ENCODE results near the gene NDST4. TPM values are rescaled to one million over a fixed set of nuclear protein-coding genes. Genes with fewer than 3 reads are reported as not detected.
A peak's percentile ranks its signal among the peaks of the same experiment; 100 is the strongest.

NDST4 gene
- total RNA-seq, 1 donor from 2014 or later: 5.6 TPM

DNA sequence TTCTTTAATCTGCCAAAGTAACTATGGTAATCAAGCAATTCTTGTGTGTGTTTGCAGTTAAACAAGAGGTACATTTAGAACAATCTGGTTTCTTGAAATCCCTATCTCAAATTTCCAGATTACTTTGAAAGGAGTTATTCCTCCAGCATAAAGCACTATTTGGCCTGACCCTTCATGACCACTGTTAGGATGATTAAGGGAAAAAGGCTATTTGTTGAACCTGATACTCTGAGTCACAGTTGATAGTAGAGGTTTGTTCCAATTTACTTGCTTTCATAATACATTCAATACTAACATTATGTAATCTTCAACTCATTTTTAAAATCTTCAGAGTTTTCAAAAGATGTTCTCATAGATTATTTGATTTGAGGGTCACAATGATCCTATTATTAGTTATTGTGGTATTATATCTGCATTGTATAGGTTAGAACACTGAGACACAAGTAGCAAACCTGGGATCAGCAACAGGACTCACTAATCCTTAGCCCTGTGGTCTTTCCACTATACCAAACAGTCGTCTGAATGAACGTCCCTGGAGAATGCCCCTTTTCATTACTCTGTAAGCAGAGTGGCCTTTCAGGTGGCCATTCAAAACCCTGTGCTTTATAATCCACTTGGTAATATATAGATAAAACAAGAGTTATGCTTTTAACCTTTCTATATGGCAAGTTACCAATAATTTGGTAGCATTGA, 8.1 kb upstream of the NDST4 start:
- H3K27me3 Mint-ChIP-seq (ENCODE audit: unreplicated experiment): no peaks in the 10 kb centered on the region
- TF ChIP-seq, protein P1, sequence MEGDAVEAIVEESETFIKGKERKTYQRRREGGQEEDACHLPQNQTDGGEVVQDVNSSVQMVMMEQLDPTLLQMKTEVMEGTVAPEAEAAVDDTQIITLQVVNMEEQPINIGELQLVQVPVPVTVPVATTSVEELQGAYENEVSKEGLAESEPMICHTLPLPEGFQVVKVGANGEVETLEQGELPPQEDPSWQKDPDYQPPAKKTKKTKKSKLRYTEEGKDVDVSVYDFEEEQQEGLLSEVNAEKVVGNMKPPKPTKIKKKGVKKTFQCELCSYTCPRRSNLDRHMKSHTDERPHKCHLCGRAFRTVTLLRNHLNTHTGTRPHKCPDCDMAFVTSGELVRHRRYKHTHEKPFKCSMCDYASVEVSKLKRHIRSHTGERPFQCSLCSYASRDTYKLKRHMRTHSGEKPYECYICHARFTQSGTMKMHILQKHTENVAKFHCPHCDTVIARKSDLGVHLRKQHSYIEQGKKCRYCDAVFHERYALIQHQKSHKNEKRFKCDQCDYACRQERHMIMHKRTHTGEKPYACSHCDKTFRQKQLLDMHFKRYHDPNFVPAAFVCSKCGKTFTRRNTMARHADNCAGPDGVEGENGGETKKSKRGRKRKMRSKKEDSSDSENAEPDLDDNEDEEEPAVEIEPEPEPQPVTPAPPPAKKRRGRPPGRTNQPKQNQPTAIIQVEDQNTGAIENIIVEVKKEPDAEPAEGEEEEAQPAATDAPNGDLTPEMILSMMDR (IDR thresholded peaks at IDR 0.05; ENCODE audit: partially characterized antibody, unreplicated experiment): no peak
- no peaks in the 10 kb centered on the region for H3K9me3 Mint-ChIP-seq (ENCODE audit: unreplicated experiment)
- H3K4me1 Mint-ChIP-seq (ENCODE audit: low read depth, unreplicated experiment): peaks cover 6% of the 10 kb centered on the region
- no peak overlapping the region for H3K4me3 Mint-ChIP-seq (ENCODE audit: unreplicated experiment)
- no peaks in the 10 kb centered on the region for H3K36me3 Mint-ChIP-seq (ENCODE audit: unreplicated experiment)
- H3K27ac Mint-ChIP-seq (ENCODE audit: unreplicated experiment): no peak overlapping the region
- no peak for DNase-seq

DNA sequence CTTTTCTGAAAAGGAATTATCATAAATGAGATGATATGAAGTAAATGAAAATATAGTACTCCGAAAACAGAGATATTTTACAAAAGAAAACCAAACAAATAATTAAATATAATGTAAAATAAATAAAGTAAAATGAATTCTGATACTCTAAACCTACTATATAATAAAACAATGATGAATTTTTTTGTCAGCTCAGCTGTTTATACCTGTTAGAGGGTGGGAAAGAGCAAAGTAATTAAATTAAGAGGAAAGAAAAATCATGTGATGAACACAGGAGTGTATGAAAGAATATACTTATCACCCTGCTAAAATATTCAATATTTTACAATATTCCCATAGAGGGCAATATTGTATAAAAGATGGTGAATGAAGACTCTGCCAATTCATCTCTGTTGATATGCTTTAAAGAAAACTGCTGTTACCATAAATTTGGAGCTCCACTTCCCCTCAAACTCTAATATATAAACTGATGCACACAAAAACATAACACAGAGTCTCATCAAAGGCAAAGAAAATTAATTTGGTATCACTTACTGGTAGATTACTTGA, 6.5 kb upstream of the NDST4 start:
- no peak for DNase-seq
- Mint-ChIP-seq H3K4me3 (ENCODE audit: unreplicated experiment) (no peak overlapping the region), H3K9me3 (ENCODE audit: unreplicated experiment) (no peaks in the 10 kb centered on the region), H3K36me3 (ENCODE audit: unreplicated experiment) (no peaks in the 10 kb centered on the region), H3K27ac (ENCODE audit: unreplicated experiment) (no peak overlapping the region), H3K27me3 (ENCODE audit: unreplicated experiment) (no peaks in the 10 kb centered on the region), H3K4me1 (ENCODE audit: low read depth, unreplicated experiment) (peaks cover 6% of the 10 kb centered on the region)
- TF ChIP-seq, protein P1 (IDR thresholded peaks at IDR 0.05; ENCODE audit: partially characterized antibody, unreplicated experiment): no peak

DNA sequence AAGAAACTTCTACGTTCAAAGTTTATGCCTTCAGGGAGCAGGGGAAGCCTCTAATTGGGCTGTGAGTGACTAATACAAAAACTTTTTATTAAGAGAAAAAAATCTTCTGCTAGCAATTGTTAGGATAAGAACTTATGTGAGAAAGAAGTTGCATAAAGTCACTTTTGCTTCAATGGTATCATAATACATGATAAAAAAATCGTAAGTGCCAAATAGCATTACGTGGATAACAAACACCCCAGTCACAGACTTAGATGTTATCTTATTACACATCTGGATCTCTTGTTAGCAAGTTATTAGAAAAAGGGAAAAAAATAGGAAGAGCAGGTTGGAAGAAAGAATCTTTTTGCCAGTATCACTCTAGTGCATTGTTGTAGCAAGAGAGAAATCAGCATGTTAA, 4.2 kb upstream of the NDST4 start:
- Mint-ChIP-seq H3K36me3 (ENCODE audit: unreplicated experiment) (no peaks in the 10 kb centered on the region), H3K4me1 (ENCODE audit: low read depth, unreplicated experiment) (peaks cover 19% of the 10 kb centered on the region), H3K9me3 (ENCODE audit: unreplicated experiment) (no peaks in the 10 kb centered on the region), H3K4me3 (ENCODE audit: unreplicated experiment) (no peak overlapping the region), H3K27me3 (ENCODE audit: unreplicated experiment) (peaks cover 3% of the 10 kb centered on the region), H3K27ac (ENCODE audit: unreplicated experiment) (no peak overlapping the region)
- TF ChIP-seq, protein P1 (IDR thresholded peaks at IDR 0.05; ENCODE audit: partially characterized antibody, unreplicated experiment): no peak
- DNase-seq: no peak

DNA sequence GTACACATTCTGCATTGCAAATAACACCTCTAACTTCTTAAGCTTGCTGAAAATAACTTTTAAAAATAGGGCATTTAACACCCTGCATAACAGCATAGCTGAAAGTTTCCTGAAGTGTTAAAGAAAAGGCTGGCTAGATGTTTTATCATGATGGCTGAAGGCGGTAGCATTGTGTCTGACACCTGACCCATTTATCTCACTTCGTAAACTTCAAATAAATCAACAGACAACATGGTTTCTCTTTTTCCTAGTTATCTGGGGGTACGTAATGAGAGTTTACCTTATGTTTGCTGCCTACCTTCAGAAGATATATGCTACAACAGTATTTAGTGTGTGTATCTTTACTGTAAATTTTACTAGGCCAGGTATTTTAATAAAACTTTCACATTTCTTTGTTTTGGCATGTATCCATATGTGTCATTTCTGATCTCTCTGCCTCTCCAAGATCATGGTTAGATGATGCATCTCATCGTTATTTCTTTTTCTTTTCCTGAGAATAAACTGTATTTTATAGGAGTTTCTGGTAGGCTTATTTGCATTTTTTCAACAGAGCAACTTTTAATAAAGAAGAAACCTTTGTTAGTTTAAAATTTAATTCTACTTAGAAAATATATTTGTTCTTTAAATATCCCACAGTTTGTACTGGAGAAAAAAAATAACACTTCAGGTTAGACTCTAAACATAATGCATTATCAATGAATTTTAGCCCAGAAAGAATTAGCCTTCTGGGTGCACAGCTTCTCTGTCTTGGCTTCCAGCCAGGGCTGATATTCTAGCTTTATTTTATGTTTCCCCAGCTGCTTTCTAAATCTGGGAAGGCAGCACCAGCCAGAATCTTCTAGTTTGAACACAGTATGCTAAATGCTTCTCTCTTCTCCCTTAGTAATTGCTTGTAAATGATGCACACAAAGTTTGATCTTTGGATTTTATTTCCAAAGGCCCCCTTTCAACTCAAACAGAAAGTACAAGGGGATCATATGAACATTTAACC, 2.9 kb downstream of the NDST4 start:
- H3K27ac Mint-ChIP-seq (ENCODE audit: unreplicated experiment): peak overlapping the region; percentile 84

More for the DNA sequence above, 2.9 kb downstream of the NDST4 start:
- TF ChIP-seq, protein P1 (IDR thresholded peaks at IDR 0.05; ENCODE audit: partially characterized antibody, unreplicated experiment): no peak
- Mint-ChIP-seq H3K36me3 (ENCODE audit: unreplicated experiment) (no peaks in the 10 kb centered on the region), H3K4me3 (ENCODE audit: unreplicated experiment) (peak overlapping the region; percentile 67), H3K4me1 (ENCODE audit: low read depth, unreplicated experiment) (peaks cover 43% of the 10 kb centered on the region), H3K27me3 (ENCODE audit: unreplicated experiment) (peaks cover 3% of the 10 kb centered on the region), H3K9me3 (ENCODE audit: unreplicated experiment) (no peaks in the 10 kb centered on the region)
- no peak for DNase-seq

Measured in glutamatergic neuron (in vitro differentiated cells).